ENCODE data around the gene SPRED2.

GRCh38 chr2:65326276-65326675 is 106.1 kb downstream of the SPRED2 start:
- TF ChIP-seq POLR2A (IDR thresholded peaks at IDR 0.05; ENCODE audit: low read length) = no peak
- TF ChIP-seq GATA1 (IDR thresholded peaks at IDR 0.05; ENCODE audit: low read depth, low read length) = no peak
